ENCODE data around the gene ADNP. TPM values are rescaled to one million over a fixed set of nuclear protein-coding genes. Genes with fewer than 3 reads are reported as not detected.

Gene ADNP
- total and polyA plus RNA-seq, 2 donors (not counting 1 experiment from before 2014, with no cell fraction given) = 20.4 to 94.8 TPM

DNA sequence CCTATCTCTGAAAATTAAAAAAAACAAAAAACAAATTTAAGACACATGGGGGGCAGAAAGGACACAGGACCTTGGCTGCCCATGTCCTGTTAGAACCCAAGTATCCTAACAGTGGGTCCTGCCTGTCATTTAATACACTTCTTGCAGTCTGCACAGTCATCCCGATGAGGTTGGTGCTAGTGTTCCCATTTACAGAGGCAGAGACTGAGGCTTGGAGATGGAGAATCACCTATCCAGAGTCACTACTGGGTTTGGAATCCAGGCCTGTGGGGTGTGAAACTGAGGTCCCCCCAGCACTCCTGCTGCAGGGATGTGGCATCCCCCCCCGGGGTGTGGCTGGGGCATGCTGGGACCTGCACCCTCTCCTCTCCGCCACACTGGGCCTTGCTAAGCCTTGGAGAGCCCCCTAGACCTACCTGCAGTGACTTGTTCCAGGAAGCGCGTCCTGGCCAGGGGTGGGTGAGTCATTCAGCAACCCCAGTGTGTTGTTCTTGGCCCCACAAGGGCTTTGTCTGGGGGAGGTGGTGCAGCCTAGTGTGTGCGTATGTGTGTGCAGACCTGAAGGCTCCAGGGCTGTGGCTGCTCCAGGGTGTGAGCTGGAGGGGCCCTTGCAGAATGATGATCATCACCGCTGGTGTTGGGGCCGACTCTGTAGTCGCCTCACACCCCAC, 86.7 kb downstream of the ADNP start:
- H3K9ac ChIP-seq (ENCODE audit: low read length) = no peak overlapping the region

More for the DNA sequence above, 86.7 kb downstream of the ADNP start:
- DNase-seq (no peak), ATAC-seq (ENCODE audit: low read depth) (peak; percentile 82)
- 57% methylated on average over 4 of the region's 9 CpGs for WGBS (ENCODE audit: insufficient coverage)
- Histone ChIP-seq H3K27ac (ENCODE audit: low read length in 2 of 2) (no peak overlapping the region), H3K4me2 (replicated peaks; ENCODE audit: low read depth, low read length, poor library complexity, severe bottlenecking) (peak overlapping the region; percentile 5), H3K4me3 (ENCODE audit: control extremely low read depth in 1 of 5, extremely low read depth in 1 of 5, insufficient read depth in 1 of 5, low read depth in 2 of 5, low read length in 4 of 5) (no peak overlapping the region), H3K79me2 (ENCODE audit: control insufficient read depth, insufficient read depth, low read length) (peaks cover 74% of the 10 kb centered on the region), H3K27me3 (replicated peaks in 1 of 4; ENCODE audit: control extremely low read depth in 1 of 4, control insufficient read depth in 3 of 4, insufficient read depth in 4 of 4, low read length in 3 of 4) (no peaks in the 10 kb centered on the region), H3K4me1 (ENCODE audit: control insufficient read depth in 2 of 2, insufficient read depth in 2 of 2, low read length in 2 of 2) (peaks cover 14 to 45% of the 10 kb centered on the region in 2 donors), H3K9me3 (ENCODE audit: control extremely low read depth in 1 of 3, control insufficient read depth in 2 of 3, insufficient read depth in 1 of 3, low read length in 2 of 3) (no peaks in the 10 kb centered on the region), H3K36me3 (replicated peaks in 1 of 2; ENCODE audit: control extremely low read depth in 1 of 2, control insufficient read depth in 1 of 2, extremely low read depth in 1 of 2, insufficient read depth in 2 of 2, low read length in 1 of 2) (peaks cover 0 to 64% of the 10 kb centered on the region in 2 experiments), H4K20me1 (ENCODE audit: control insufficient read depth, insufficient read depth, low read length, poor library complexity, severe bottlenecking) (peaks cover 35% of the 10 kb centered on the region), H2AFZ (ENCODE audit: insufficient read depth, low read depth, low read length, poor library complexity, severe bottlenecking) (no peak overlapping the region)
- Mint-ChIP-seq H3K4me3 (peak overlapping the region; percentile 23), H3K27ac (peak overlapping the region; percentile 80), H3K27me3 (no peaks in the 10 kb centered on the region), H3K4me1 (peaks cover 44% of the 10 kb centered on the region), H3K9me3 (ENCODE audit: insufficient read depth) (no peaks in the 10 kb centered on the region)
- intact Hi-C loops (cut with micrococcal nuclease) = loop anchor here (2.0 to 5.0 kb wide), 3 partner anchors 26 to 53 kb away; partner anchors contain the start of gene BCAS4
- ChIA-PET POLR2A (interaction anchor here (1.0 to 1.4 kb wide), 2 partner anchors 49 to 87 kb away, joined by 3 read pairs; partner anchors contain the start of genes ADNP and BCAS4), CTCF (interaction anchor here (1.1 to 4.9 kb wide), 3 partner anchors 50 to 86 kb away, joined by 3 to 16 read pairs (median 5); partner anchors contain the start of gene BCAS4)
- TF ChIP-seq EZH2 (IDR thresholded peaks at IDR 0.05; ENCODE audit: borderline replicate concordance, insufficient read depth, low read depth, low read length, poor library complexity, severe bottlenecking) = no peak
- TF ChIP-seq, protein P1, sequence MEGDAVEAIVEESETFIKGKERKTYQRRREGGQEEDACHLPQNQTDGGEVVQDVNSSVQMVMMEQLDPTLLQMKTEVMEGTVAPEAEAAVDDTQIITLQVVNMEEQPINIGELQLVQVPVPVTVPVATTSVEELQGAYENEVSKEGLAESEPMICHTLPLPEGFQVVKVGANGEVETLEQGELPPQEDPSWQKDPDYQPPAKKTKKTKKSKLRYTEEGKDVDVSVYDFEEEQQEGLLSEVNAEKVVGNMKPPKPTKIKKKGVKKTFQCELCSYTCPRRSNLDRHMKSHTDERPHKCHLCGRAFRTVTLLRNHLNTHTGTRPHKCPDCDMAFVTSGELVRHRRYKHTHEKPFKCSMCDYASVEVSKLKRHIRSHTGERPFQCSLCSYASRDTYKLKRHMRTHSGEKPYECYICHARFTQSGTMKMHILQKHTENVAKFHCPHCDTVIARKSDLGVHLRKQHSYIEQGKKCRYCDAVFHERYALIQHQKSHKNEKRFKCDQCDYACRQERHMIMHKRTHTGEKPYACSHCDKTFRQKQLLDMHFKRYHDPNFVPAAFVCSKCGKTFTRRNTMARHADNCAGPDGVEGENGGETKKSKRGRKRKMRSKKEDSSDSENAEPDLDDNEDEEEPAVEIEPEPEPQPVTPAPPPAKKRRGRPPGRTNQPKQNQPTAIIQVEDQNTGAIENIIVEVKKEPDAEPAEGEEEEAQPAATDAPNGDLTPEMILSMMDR (IDR thresholded peaks at IDR 0.05) = no peak

Data from B cell (primary cell).